Calu3 (cell line): ENCODE results near the gene SELENOF. TPM values are rescaled to one million over a fixed set of nuclear protein-coding genes. Genes with fewer than 3 reads are reported as not detected.
"Not testable (repeated sequence)": the region's sequence is repeated elsewhere in the genome, so short reads cannot be mapped to it uniquely, and the experiment has no call there.

ENCODE experiments used
- BruUV-seq: library from RNA; stranded (reverse); fragments of 400-500 nt; replicated peaks from 2 replicates; lab custom pipeline; 2021; lab: Mats Ljungman, UMichigan
- CTCF ChIA-PET: fragments of 300-600 bp; sonication (Branson Sonifier 250); formaldehyde crosslinking; loops from one replicate; lab custom pipeline; 2022; ENCODE audit warnings: antibody characterized with exemption; lab: Charles Lee
- DNase-seq: peaks from one replicate; pipeline ENCODE4 v3.0.0; 2022
- H3K27ac Mint-ChIP-seq: one replicate; pipeline ENCODE4 v1.8.0; 2022; ENCODE audit warnings: mixed read lengths; ENCODE audit not compliant: unreplicated experiment
- H3K27me3 Mint-ChIP-seq: one replicate; pipeline ENCODE4 v1.8.0; 2022; ENCODE audit warnings: mixed read lengths; ENCODE audit not compliant: unreplicated experiment
- H3K36me3 Mint-ChIP-seq: one replicate; pipeline ENCODE4 v1.8.0; 2022; ENCODE audit warnings: mild to moderate bottlenecking, moderate library complexity, mixed read lengths; ENCODE audit not compliant: insufficient read depth, unreplicated experiment
- H3K4me1 Mint-ChIP-seq: one replicate; pipeline ENCODE4 v1.8.0; 2022; ENCODE audit warnings: mild to moderate bottlenecking, low read depth, mixed read lengths; ENCODE audit not compliant: unreplicated experiment
- H3K4me3 Mint-ChIP-seq: one replicate; pipeline ENCODE4 v1.8.0; 2022; ENCODE audit warnings: mild to moderate bottlenecking, low read depth, moderate library complexity, mixed read lengths; ENCODE audit not compliant: unreplicated experiment
- H3K9me3 Mint-ChIP-seq: one replicate; pipeline ENCODE4 v1.8.0; 2022; ENCODE audit warnings: low read depth, mixed read lengths; ENCODE audit not compliant: unreplicated experiment
- CTCF ChIP-seq: fragments of 200-600 bp; IDR thresholded peaks from one replicate; pipeline ENCODE4 v1.8.0; 2022; ENCODE audit warnings: antibody characterized with exemption; ENCODE audit not compliant: unreplicated experiment
- intact Hi-C: fragments of 100-400 bp; cut with micrococcal nuclease; formaldehyde crosslinking; loops from one replicate; pipeline ENCODE4 v1.10.0; 2022; ENCODE audit not compliant: unreplicated experiment
- total RNA-seq: library from RNA; stranded (reverse); gene quantifications from 2 replicates; pipeline ENCODE4 v1.2.3, GENCODE V29; 2022

SELENOF gene
- total RNA-seq, 1 experiment from 2014 or later: 296 TPM

GRCh38 chr1:86875722-86876121 is 38.2 kb downstream of the SELENOF start:
- intact Hi-C loops: no loop called here
- no TSS peak for BruUV-seq
- no peak for DNase-seq
- TF ChIP-seq CTCF: no peak
- Mint-ChIP-seq H3K36me3 (peaks cover 9% of the 10 kb centered on the region), H3K4me1 (no peaks in the 10 kb centered on the region), H3K27me3 (no peaks in the 10 kb centered on the region), H3K4me3 (no peak overlapping the region), H3K27ac (no peak overlapping the region), H3K9me3 (no peaks in the 10 kb centered on the region)
- CTCF ChIA-PET: no interaction called here

GRCh38 chr1:86872086-86872485 is 41.8 kb downstream of the SELENOF start:
- Mint-ChIP-seq H3K27me3 (no peaks in the 10 kb centered on the region), H3K27ac (no peak overlapping the region), H3K4me3 (no peak overlapping the region), H3K36me3 (peaks cover 10% of the 10 kb centered on the region), H3K4me1 (no peaks in the 10 kb centered on the region), H3K9me3 (no peaks in the 10 kb centered on the region)
- no peak for TF ChIP-seq CTCF
- intact Hi-C loops: no loop called here
- CTCF ChIA-PET: no interaction called here
- BruUV-seq: no TSS peak
- no peak for DNase-seq

- Mint-ChIP-seq H3K9me3 (no peaks in the 10 kb centered on the region), H3K4me1 (no peaks in the 10 kb centered on the region), H3K4me3 (no peak overlapping the region), H3K27me3 (no peaks in the 10 kb centered on the region), H3K36me3 (peaks cover 15% of the 10 kb centered on the region), H3K27ac (no peak overlapping the region)
- no peak for TF ChIP-seq CTCF
- BruUV-seq: no TSS peak
- intact Hi-C loops: no loop called here
- DNase-seq: no peak
- CTCF ChIA-PET: interaction anchor here (0.7 kb wide), 1 partner anchor 213 kb away, joined by 3 read pairs; no protein-coding TSS in a partner anchor
Measured at GRCh38 chr1:86871001-86871400, 42.9 kb downstream of the SELENOF start.

GRCh38 chr1:86868477-86868876 is 45.4 kb downstream of the SELENOF start:
- Mint-ChIP-seq H3K9me3 (no peaks in the 10 kb centered on the region), H3K4me1 (no peaks in the 10 kb centered on the region), H3K27ac (no peak overlapping the region), H3K27me3 (no peaks in the 10 kb centered on the region), H3K36me3 (peaks cover 19% of the 10 kb centered on the region), H3K4me3 (no peak overlapping the region)
- no peak for TF ChIP-seq CTCF
- no TSS peak for BruUV-seq
- no peak for DNase-seq
- CTCF ChIA-PET: no interaction called here
- intact Hi-C loops: no loop called here

GRCh38 chr1:86867278-86867677 is 46.6 kb downstream of the SELENOF start:
- H3K4me3 Mint-ChIP-seq, DNase-seq, H3K9me3 Mint-ChIP-seq, CTCF ChIA-PET, H3K27ac Mint-ChIP-seq, intact Hi-C loops, H3K4me1 Mint-ChIP-seq, BruUV-seq, H3K27me3 Mint-ChIP-seq: not testable (repeated sequence)
- H3K36me3 Mint-ChIP-seq: peaks cover 19% of the 10 kb centered on the region
